Measurements from ENCODE around the gene STXBP4.

Gene STXBP4

GRCh38 chr17:54971147-54971546 is 2.6 kb downstream of the STXBP4 start:
- no peak for DNase-seq (ENCODE audit: low read depth)

GRCh38 chr17:54971901-54972300 is 3.3 kb downstream of the STXBP4 start:
- DNase-seq (ENCODE audit: low read depth), result no peak

- no peak for DNase-seq (ENCODE audit: low read depth)
These were observed 4.0 kb downstream of the STXBP4 start for GRCh38 chr17:54972406-54973138.

- DNase-seq (ENCODE audit: low read depth), result no peak
These were observed 6.2 kb downstream of the STXBP4 start for GRCh38 chr17:54974759-54975158.

GRCh38 chr17:54976316-54976715 is 7.8 kb downstream of the STXBP4 start:
- no peak for DNase-seq (ENCODE audit: low read depth)

- no peak for DNase-seq (ENCODE audit: low read depth)
These were observed 9.2 kb downstream of the STXBP4 start for GRCh38 chr17:54977744-54978143.

GRCh38 chr17:54979657-54980056 is 11.1 kb downstream of the STXBP4 start:
- DNase-seq (ENCODE audit: low read depth), result no peak

GRCh38 chr17:54980375-54980774 is 11.8 kb downstream of the STXBP4 start:
- DNase-seq (ENCODE audit: low read depth), result no peak

- DNase-seq (ENCODE audit: low read depth), result no peak
These were observed 13.8 kb downstream of the STXBP4 start for GRCh38 chr17:54982399-54982798.

GRCh38 chr17:54983260-54983659 is 14.7 kb downstream of the STXBP4 start:
- no peak for DNase-seq (ENCODE audit: low read depth)

GRCh38 chr17:54985476-54985875 is 16.9 kb downstream of the STXBP4 start:
- DNase-seq (ENCODE audit: low read depth), result no peak

GRCh38 chr17:54990118-54990517 is 21.6 kb downstream of the STXBP4 start:
- no peak for DNase-seq (ENCODE audit: low read depth)

GRCh38 chr17:54991567-54991966 is 23.0 kb downstream of the STXBP4 start:
- DNase-seq (ENCODE audit: low read depth), result no peak

- DNase-seq (ENCODE audit: low read depth), result no peak
These were observed 24.5 kb downstream of the STXBP4 start for GRCh38 chr17:54992797-54993639.

GRCh38 chr17:54996441-54996840 is 27.9 kb downstream of the STXBP4 start:
- no peak for DNase-seq (ENCODE audit: low read depth)

- no peak for DNase-seq (ENCODE audit: low read depth)
These were observed 33.9 kb downstream of the STXBP4 start for GRCh38 chr17:55002458-55002857.

- DNase-seq (ENCODE audit: low read depth), result no peak
These were observed 35.9 kb downstream of the STXBP4 start for GRCh38 chr17:55004484-55004883.

- no peak for DNase-seq (ENCODE audit: low read depth)
These were observed 37.0 kb downstream of the STXBP4 start for GRCh38 chr17:55005520-55005919.

GRCh38 chr17:55023626-55024025 is 55.1 kb downstream of the STXBP4 start:
- no peak for DNase-seq (ENCODE audit: low read depth)

GRCh38 chr17:55037828-55038227 is 69.3 kb downstream of the STXBP4 start:
- no peak for DNase-seq (ENCODE audit: low read depth)

- DNase-seq (ENCODE audit: low read depth), result no peak
These were observed 69.7 kb downstream of the STXBP4 start for GRCh38 chr17:55038291-55038690.

- no peak for DNase-seq (ENCODE audit: low read depth)
These were observed 72.0 kb downstream of the STXBP4 start for GRCh38 chr17:55040611-55041010.

GRCh38 chr17:55053855-55054254 is 85.3 kb downstream of the STXBP4 start:
- no peak for DNase-seq (ENCODE audit: low read depth)
